Measurements from ENCODE around the gene KRT8. TPM values are rescaled to one million over a fixed set of nuclear protein-coding genes. Genes with fewer than 3 reads are reported as not detected.

Gene KRT8
- total and polyA plus RNA-seq, 2 of the 13 experiments (the other 11 are each of a cell fraction or from before 2014, with no cell fraction given), result 498 to 718 TPM

GRCh38 chr12:52867152-52867551, 37.7 kb downstream of the KRT8 start:
- POLR2A ChIA-PET, result no interaction called here
- CTCF ChIA-PET (ENCODE audit: low intra/inter-chr PET ratio, low total read pairs), result no interaction called here
- Histone ChIP-seq H3K27me3 (ENCODE audit: control insufficient read depth in 1 of 2, insufficient read depth in 2 of 2, low read length in 2 of 2) (no peaks in the 10 kb centered on the region; a peak in 1 of 5 replicates), H3K4me1 (ENCODE audit: insufficient read depth, low read length) (peaks cover 37% of the 10 kb centered on the region), H3K36me3 (replicated peaks in 1 of 2; ENCODE audit: control insufficient read depth in 1 of 2, insufficient read depth in 2 of 2, low read length in 2 of 2) (no peaks in the 10 kb centered on the region), H4K20me1 (ENCODE audit: insufficient read depth, low read length) (no peaks in the 10 kb centered on the region), H3K27ac (ENCODE audit: extremely low read length, insufficient read depth, low read length) (no peak overlapping the region), H3K4me2 (ENCODE audit: low read depth, low read length) (peak overlapping the region; percentile 20; the same call in 1 of the 2 replicates), H3K79me2 (ENCODE audit: insufficient read depth, low read length) (no peaks in the 10 kb centered on the region), H2AFZ (ENCODE audit: low read length) (no peak overlapping the region), H3K9ac (ENCODE audit: insufficient read depth, low read depth, low read length) (no peak overlapping the region), H3K4me3 (replicated peaks in 1 of 3; ENCODE audit: insufficient read depth in 1 of 3, low read depth in 2 of 3, low read length in 3 of 3) (no peak overlapping the region), H3K9me3 (ENCODE audit: low read length) (no peaks in the 10 kb centered on the region)
- TF ChIP-seq ZSCAN25 (CRISPR knock-in tag; IDR thresholded peaks at IDR 0.05), result no peak
- TF ChIP-seq ATF1 (CRISPR knock-in tag; IDR thresholded peaks at IDR 0.05), result no peak
- TF ChIP-seq MED8 (CRISPR knock-in tag; IDR thresholded peaks at IDR 0.05; ENCODE audit: insufficient replicate concordance), result no peak
- no peak for TF ChIP-seq MATR3 (CRISPR knock-in tag; IDR thresholded peaks at IDR 0.05)
- no peak for TF ChIP-seq USF2 (IDR thresholded peaks at IDR 0.05; ENCODE audit: low read depth, low read length)
- no peak for TF ChIP-seq USF2 (CRISPR knock-in tag; IDR thresholded peaks at IDR 0.05; ENCODE audit: borderline replicate concordance)
- no peak for TF ChIP-seq HOXA9 (CRISPR knock-in tag; IDR thresholded peaks at IDR 0.05; ENCODE audit: borderline replicate concordance)
- TF ChIP-seq ZNF441 (CRISPR knock-in tag; IDR thresholded peaks at IDR 0.05; ENCODE audit: borderline replicate concordance), result no peak
- no peak for TF ChIP-seq ZNF768 (CRISPR knock-in tag; IDR thresholded peaks at IDR 0.05)
- no peak for TF ChIP-seq ZNF326 (CRISPR knock-in tag; IDR thresholded peaks at IDR 0.05; ENCODE audit: borderline replicate concordance)
- TF ChIP-seq ZNF646 (CRISPR knock-in tag; IDR thresholded peaks at IDR 0.05), result no peak
- no peak for TF ChIP-seq YEATS2 (CRISPR knock-in tag; IDR thresholded peaks at IDR 0.05; ENCODE audit: borderline replicate concordance)
- no peak for TF ChIP-seq AFF4 (CRISPR knock-in tag; IDR thresholded peaks at IDR 0.05)
- no peak for TF ChIP-seq ERF (CRISPR knock-in tag; IDR thresholded peaks at IDR 0.05)
- BruUV-seq (replicated peaks), result no TSS peak
- in situ Hi-C loops (cut with HindIII; ENCODE audit: extremely low pct_ligation_motif_present, low pct_unique_long_range_greater_than_20kb) (loop anchor here (5.0 to 10.0 kb wide), 2 partner anchors 152 to 285 kb away; no protein-coding TSS in a partner anchor), intact Hi-C loops (cut with micrococcal nuclease; ENCODE audit: unreplicated experiment) (no loop called here)
- ATAC-seq, result no peak
- peak; percentile 28 for FAIRE-seq
- no peak for DNase-seq (ENCODE audit: low spot score)
- WGBS (ENCODE audit: low lambda C conversion rate), result 37% methylated on average over 5 of the region's 5 CpGs
